ENCODE measurements around the gene SCAF1.

Gene SCAF1

DNA sequence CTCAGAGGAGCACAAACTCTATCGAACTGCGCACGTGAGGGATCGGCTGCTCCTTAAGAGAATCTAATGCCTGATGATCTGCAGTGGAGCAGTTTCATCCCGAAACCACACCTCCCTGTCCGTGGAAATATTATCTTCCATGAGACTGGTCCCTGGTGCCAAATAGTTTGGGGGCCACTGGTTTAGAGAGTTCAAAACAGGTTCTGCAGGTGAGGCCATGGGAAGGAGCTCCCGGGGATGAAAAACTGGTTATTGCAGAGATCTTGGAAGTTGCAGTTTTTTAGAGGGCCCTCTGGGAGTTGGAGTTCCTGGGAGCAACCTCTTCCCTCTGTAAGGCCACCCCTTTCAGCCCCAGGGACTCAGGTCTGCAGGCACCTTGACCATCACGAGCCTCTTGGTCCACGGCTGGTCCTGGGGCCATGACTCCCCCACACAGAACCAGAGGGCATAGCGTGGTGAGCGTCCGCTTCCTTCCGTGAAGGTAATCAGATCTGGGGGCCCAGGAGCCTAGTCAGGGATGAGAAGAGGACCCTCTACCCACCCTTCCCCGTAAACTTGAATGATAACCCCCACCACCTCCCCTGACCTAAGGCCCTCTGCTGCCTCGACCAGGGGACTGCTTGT, 18.4 kb downstream of the SCAF1 start:
- CTCF ChIA-PET = interaction anchor here (1.1 to 1.5 kb wide), 4 partner anchors 10 to 182 kb away, joined by 3 to 5 read pairs (median 3); no protein-coding TSS in a partner anchor
- Histone ChIP-seq H3K27me3 (replicated peaks in 2 of 5; ENCODE audit: control insufficient read depth in 4 of 5, insufficient read depth in 5 of 5, low read length in 4 of 5) (no peaks in the 10 kb centered on the region), H3K36me3 (ENCODE audit: control insufficient read depth in 4 of 4, insufficient read depth in 4 of 4, low read length in 3 of 4) (peaks cover 25 to 74% (median 59%) of the 10 kb centered on the region in 4 experiments), H3K4me1 (ENCODE audit: control extremely low read depth in 1 of 4, control insufficient read depth in 4 of 4, insufficient read depth in 4 of 4, low read length in 3 of 4) (peaks cover 0 to 21% (median 20%) of the 10 kb centered on the region in 4 experiments), H3K27ac (ENCODE audit: insufficient read depth in 1 of 2, low read depth in 1 of 2, low read length in 2 of 2, poor library complexity in 1 of 2, severe bottlenecking in 2 of 2) (no peak overlapping the region), H3K4me3 (ENCODE audit: control insufficient read depth in 1 of 7, extremely low read depth in 1 of 7, insufficient read depth in 4 of 7, low read depth in 2 of 7, low read length in 6 of 7) (no peak overlapping the region), H3K9me3 (ENCODE audit: control extremely low read depth in 1 of 5, control insufficient read depth in 4 of 5, insufficient read depth in 2 of 5, low read depth in 1 of 5, low read length in 4 of 5) (no peaks in the 10 kb centered on the region)
- WGBS (ENCODE audit: insufficient coverage) = 97% methylated on average over 7 of the region's 15 CpGs
- DNase-seq = no peak
- POLR2A ChIA-PET = no interaction called here

DNA sequence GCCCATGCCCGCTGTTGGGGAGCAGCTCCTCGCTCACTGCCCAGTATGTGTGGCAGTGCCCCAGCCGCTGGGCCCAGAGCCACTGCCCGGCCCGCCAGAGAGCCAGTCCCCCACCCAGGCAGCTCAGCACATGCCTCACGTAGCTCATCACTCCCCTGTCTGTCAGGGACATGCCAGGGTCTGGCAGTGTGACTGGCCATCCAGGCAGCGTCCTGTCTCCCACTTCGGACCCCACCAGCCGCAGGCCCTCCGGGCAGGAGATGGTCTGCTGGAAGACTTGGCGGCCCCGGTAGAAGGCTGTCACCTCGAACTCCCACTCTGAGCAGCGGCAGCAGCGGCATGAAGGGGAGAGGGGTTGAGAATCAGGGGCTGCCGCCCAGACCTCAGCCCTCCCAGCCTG, 20.0 kb downstream of the SCAF1 start:
- ChIA-PET POLR2A (no interaction called here), CTCF (interaction anchor here (1.0 to 1.3 kb wide), 4 partner anchors 9 to 19 kb away, joined by 3 read pairs; no protein-coding TSS in a partner anchor)
- DNase-seq = no peak
- H3K9me3 ChIP-seq (ENCODE audit: control extremely low read depth in 1 of 5, control insufficient read depth in 4 of 5, insufficient read depth in 2 of 5, low read depth in 1 of 5, low read length in 4 of 5) = no peaks in the 10 kb centered on the region
- peaks cover 17 to 61% (median 49%) of the 10 kb centered on the region in 4 experiments for H3K36me3 ChIP-seq (ENCODE audit: control insufficient read depth in 4 of 4, insufficient read depth in 4 of 4, low read length in 3 of 4)
- no peak overlapping the region for H3K4me3 ChIP-seq (ENCODE audit: control insufficient read depth in 1 of 7, extremely low read depth in 1 of 7, insufficient read depth in 4 of 7, low read depth in 2 of 7, low read length in 6 of 7)
- no peak overlapping the region for H3K27ac ChIP-seq (ENCODE audit: insufficient read depth in 1 of 2, low read depth in 1 of 2, low read length in 2 of 2, poor library complexity in 1 of 2, severe bottlenecking in 2 of 2)
- H3K27me3 ChIP-seq (replicated peaks in 2 of 5; ENCODE audit: control insufficient read depth in 4 of 5, insufficient read depth in 5 of 5, low read length in 4 of 5) = no peaks in the 10 kb centered on the region
- WGBS (ENCODE audit: insufficient coverage) = 95% methylated on average over 9 of the region's 16 CpGs
- H3K4me1 ChIP-seq (ENCODE audit: control extremely low read depth in 1 of 4, control insufficient read depth in 4 of 4, insufficient read depth in 4 of 4, low read length in 3 of 4) = peaks cover 3 to 33% (median 29%) of the 10 kb centered on the region in 4 experiments

DNA sequence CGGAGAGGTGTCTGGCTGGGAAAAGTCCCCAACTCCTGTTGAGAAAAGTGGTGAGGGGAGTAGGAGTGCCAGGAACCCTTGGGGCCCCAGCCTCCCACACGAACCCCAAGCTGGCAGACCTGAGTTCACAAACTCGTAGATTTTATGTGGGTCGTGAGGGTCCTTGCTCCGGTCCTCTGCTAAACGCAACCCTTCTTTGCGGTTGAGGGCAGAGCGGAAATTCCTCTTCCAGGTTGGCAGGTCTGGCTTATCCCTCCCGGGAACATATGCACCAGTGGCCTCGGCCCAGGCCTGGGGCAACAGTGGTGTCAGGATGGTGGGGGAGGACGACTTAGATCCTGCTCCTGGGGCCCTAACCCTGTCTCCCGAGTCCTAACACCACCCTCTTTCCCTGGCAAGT, 21.2 kb downstream of the SCAF1 start:
- H3K4me1 ChIP-seq (ENCODE audit: control extremely low read depth in 1 of 4, control insufficient read depth in 4 of 4, insufficient read depth in 4 of 4, low read length in 3 of 4) = peaks cover 3 to 34% (median 30%) of the 10 kb centered on the region in 4 experiments

DNA sequence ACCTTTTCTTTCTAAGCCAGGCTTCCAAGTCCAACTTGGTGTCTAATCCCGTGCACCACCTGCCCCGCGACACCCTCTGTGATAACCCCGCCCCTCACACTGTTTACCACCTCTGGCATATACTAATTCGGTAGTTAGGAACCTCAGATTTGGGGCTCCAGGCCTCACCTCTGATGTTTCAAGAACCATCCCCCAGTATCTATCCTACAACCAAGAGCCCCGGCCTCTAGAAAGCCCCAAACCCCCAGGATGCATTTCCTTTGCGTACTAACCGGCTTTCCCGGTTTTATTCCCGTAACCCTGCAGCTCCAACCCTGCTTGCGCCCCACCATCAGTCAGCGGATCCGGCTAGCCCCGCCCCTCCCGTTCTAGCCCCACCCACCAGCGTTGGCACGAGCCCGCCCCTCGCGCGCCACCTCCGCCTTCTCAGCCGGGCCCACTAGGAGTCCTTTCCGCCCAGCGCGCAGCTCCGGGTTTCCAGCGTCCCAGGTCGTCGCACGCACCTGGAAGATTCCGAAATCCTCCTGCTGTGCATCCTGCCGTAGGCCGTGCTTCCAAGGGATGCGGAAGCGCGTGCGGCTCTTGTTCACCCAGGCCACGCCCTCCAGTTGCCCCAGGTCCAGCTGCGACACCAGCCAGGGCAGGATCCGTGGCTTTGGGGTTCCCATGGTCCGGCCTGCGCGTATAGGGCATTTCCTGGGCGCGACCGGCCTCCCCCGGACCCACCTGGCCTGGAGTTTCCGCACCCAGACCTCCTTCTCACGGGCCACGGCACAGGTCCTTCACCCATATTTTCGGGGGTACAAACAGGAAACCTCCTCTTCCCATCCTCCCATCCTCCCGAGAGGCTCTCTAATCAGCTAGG, 22.4 kb downstream of the SCAF1 start:
- ChIA-PET POLR2A (interaction anchor here (0.5 to 2.5 kb wide), 5 partner anchors 12 to 1162 kb away, joined by 3 to 8 read pairs (median 5); partner anchors contain the start of genes RRAS and SCAF1), CTCF (interaction anchor here (1.2 to 2.7 kb wide), 5 partner anchors 9 to 94 kb away, joined by 3 to 10 read pairs (median 6); no protein-coding TSS in a partner anchor)

More for the DNA sequence above, 21.2 kb downstream of the SCAF1 start:
- H3K36me3 ChIP-seq (ENCODE audit: control insufficient read depth in 4 of 4, insufficient read depth in 4 of 4, low read length in 3 of 4) = peaks cover 14 to 49% (median 39%) of the 10 kb centered on the region in 4 experiments
- WGBS (ENCODE audit: insufficient coverage) = 97% methylated on average over 11 of the region's 12 CpGs
- no peaks in the 10 kb centered on the region for H3K9me3 ChIP-seq (ENCODE audit: control extremely low read depth in 1 of 5, control insufficient read depth in 4 of 5, insufficient read depth in 2 of 5, low read depth in 1 of 5, low read length in 4 of 5)
- H3K27ac ChIP-seq (ENCODE audit: insufficient read depth in 1 of 2, low read depth in 1 of 2, low read length in 2 of 2, poor library complexity in 1 of 2, severe bottlenecking in 2 of 2) = peak overlapping the region in 1 of 2 experiments; percentile 89
- H3K4me3 ChIP-seq (ENCODE audit: control insufficient read depth in 1 of 7, extremely low read depth in 1 of 7, insufficient read depth in 4 of 7, low read depth in 2 of 7, low read length in 6 of 7) = peak overlapping the region in 3 of 7 experiments; percentile 94 to 99 (median 98)
- DNase-seq = no peak
- no peaks in the 10 kb centered on the region for H3K27me3 ChIP-seq (replicated peaks in 2 of 5; ENCODE audit: control insufficient read depth in 4 of 5, insufficient read depth in 5 of 5, low read length in 4 of 5)
- POLR2A ChIA-PET = no interaction called here
- CTCF ChIA-PET = interaction anchor here (1.1 to 2.3 kb wide), 5 partner anchors 12 to 93 kb away, joined by 3 to 10 read pairs (median 3); no protein-coding TSS in a partner anchor

DNA sequence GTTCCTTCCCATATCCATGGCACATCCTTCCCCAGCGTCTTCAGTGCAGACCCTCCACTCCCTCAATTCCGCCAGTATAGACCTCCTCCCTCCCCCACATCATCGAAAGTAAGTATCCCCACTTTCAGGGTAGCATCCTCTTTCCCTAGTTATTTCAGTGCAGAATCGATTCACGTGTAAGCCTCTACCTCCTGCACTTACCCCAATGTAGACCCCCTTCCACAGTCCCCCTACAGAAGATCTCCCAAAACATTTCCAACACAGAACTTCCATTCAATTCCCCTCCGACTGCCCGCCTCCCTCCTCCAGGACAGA, 23.0 kb downstream of the SCAF1 start:
- ChIA-PET CTCF (interaction anchor here (1.0 to 2.7 kb wide), 4 partner anchors 8 to 22 kb away, joined by 3 to 10 read pairs (median 8); no protein-coding TSS in a partner anchor), POLR2A (interaction anchor here (1.4 to 2.5 kb wide), 4 partner anchors 11 to 69 kb away, joined by 3 to 8 read pairs (median 6); partner anchors contain the start of genes RRAS and SCAF1)
- Histone ChIP-seq H3K9me3 (ENCODE audit: control extremely low read depth in 1 of 5, control insufficient read depth in 4 of 5, insufficient read depth in 2 of 5, low read depth in 1 of 5, low read length in 4 of 5) (no peaks in the 10 kb centered on the region), H3K36me3 (ENCODE audit: control insufficient read depth in 4 of 4, insufficient read depth in 4 of 4, low read length in 3 of 4) (peaks cover 10 to 41% (median 27%) of the 10 kb centered on the region in 4 experiments), H3K27ac (ENCODE audit: insufficient read depth in 1 of 2, low read depth in 1 of 2, low read length in 2 of 2, poor library complexity in 1 of 2, severe bottlenecking in 2 of 2) (peak overlapping the region; percentile 55 to 89), H3K27me3 (replicated peaks in 2 of 5; ENCODE audit: control insufficient read depth in 4 of 5, insufficient read depth in 5 of 5, low read length in 4 of 5) (no peaks in the 10 kb centered on the region), H3K4me3 (ENCODE audit: control insufficient read depth in 1 of 7, extremely low read depth in 1 of 7, insufficient read depth in 4 of 7, low read depth in 2 of 7, low read length in 6 of 7) (peak overlapping the region; percentile 84 to 99 (median 96)), H3K4me1 (ENCODE audit: control extremely low read depth in 1 of 4, control insufficient read depth in 4 of 4, insufficient read depth in 4 of 4, low read length in 3 of 4) (peaks cover 3 to 34% (median 30%) of the 10 kb centered on the region in 4 experiments)
- WGBS (ENCODE audit: insufficient coverage) = 0% methylated on average over 7 of the region's 7 CpGs
- DNase-seq = no peak

More for the DNA sequence above, 22.4 kb downstream of the SCAF1 start:
- DNase-seq = peak; percentile 63 to 79 (median 78)
- H3K36me3 ChIP-seq (ENCODE audit: control insufficient read depth in 4 of 4, insufficient read depth in 4 of 4, low read length in 3 of 4) = peaks cover 10 to 41% (median 31%) of the 10 kb centered on the region in 4 experiments
- no peaks in the 10 kb centered on the region for H3K27me3 ChIP-seq (replicated peaks in 2 of 5; ENCODE audit: control insufficient read depth in 4 of 5, insufficient read depth in 5 of 5, low read length in 4 of 5)
- peak overlapping the region; percentile 84 to 99 (median 96) for H3K4me3 ChIP-seq (ENCODE audit: control insufficient read depth in 1 of 7, extremely low read depth in 1 of 7, insufficient read depth in 4 of 7, low read depth in 2 of 7, low read length in 6 of 7)
- H3K9me3 ChIP-seq (ENCODE audit: control extremely low read depth in 1 of 5, control insufficient read depth in 4 of 5, insufficient read depth in 2 of 5, low read depth in 1 of 5, low read length in 4 of 5) = no peaks in the 10 kb centered on the region
- H3K4me1 ChIP-seq (ENCODE audit: control extremely low read depth in 1 of 4, control insufficient read depth in 4 of 4, insufficient read depth in 4 of 4, low read length in 3 of 4) = peaks cover 3 to 34% (median 30%) of the 10 kb centered on the region in 4 experiments
- WGBS (ENCODE audit: insufficient coverage) = under 1% methylated on average over 53 of the region's 53 CpGs
- peak overlapping the region; percentile 55 to 89 for H3K27ac ChIP-seq (ENCODE audit: insufficient read depth in 1 of 2, low read depth in 1 of 2, low read length in 2 of 2, poor library complexity in 1 of 2, severe bottlenecking in 2 of 2)

DNA sequence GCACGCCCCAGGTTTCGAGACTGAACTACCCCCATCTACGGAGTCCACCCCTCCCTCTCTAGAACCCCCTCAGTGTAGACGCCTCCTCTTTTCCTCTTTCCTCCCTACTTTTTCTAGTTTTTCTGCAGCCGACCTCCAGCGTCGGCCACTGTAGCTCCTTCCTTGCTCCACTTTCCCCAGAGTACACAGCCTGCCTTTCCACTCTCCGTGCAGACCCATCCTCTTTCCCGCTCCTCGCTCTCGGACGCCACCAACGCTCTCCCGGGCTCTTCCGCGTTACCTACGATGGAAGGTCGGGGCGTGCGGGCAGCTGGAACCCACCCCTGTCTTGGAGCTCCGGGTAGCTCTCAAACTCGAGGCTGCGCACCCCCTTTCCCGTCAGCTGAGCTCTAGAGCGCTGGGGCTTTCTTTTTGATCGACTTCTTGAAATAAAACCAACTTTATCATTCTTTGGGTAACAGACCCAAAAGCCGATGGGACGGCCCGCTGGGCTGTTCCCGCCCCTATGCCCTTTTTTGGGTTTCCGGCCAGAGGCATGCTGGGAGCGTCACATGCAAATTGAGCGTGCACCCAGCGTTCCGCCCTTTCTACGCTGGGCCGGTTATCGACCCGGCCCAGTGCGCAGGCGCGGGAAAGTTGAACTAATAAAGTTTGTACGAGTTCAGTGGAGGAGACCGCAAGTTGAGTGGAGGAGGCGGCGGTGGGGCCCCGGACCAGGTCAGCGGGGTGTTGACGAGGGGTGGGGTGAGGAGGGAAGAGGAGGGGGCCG, 23.5 kb downstream of the SCAF1 start, which contains the start of the genes BCL2L12 and IRF3:
BCL2L12 (plus strand) TSS at position 583 of the 769 bp plus-strand sequence. CDS start 760 bp downstream, outside the sequence.
IRF3 (minus strand) TSS at position 507 of the 769 bp plus-strand sequence. CDS start 1,019 bp downstream, outside the sequence.
- ChIA-PET CTCF (interaction anchor here (1.0 to 2.7 kb wide), 3 partner anchors 8 to 22 kb away, joined by 3 to 10 read pairs (median 6); no protein-coding TSS in a partner anchor), POLR2A (interaction anchor here (1.4 to 2.5 kb wide), 3 partner anchors 11 to 25 kb away, joined by 5 to 8 read pairs (median 7); partner anchors contain the start of genes RRAS and SCAF1)
- Histone ChIP-seq H3K27ac (ENCODE audit: insufficient read depth in 1 of 2, low read depth in 1 of 2, low read length in 2 of 2, poor library complexity in 1 of 2, severe bottlenecking in 2 of 2) (peak within 1 kb of the TSS; percentile 61 to 89), H3K36me3 (ENCODE audit: control insufficient read depth in 4 of 4, insufficient read depth in 4 of 4, low read length in 3 of 4) (peaks cover 10 to 39% (median 23%) of the 10 kb centered on the region in 4 experiments), H3K4me1 (ENCODE audit: control extremely low read depth in 1 of 4, control insufficient read depth in 4 of 4, insufficient read depth in 4 of 4, low read length in 3 of 4) (peaks cover 3 to 34% (median 30%) of the 10 kb centered on the region in 4 experiments), H3K9me3 (ENCODE audit: control extremely low read depth in 1 of 5, control insufficient read depth in 4 of 5, insufficient read depth in 2 of 5, low read depth in 1 of 5, low read length in 4 of 5) (no peaks in the 10 kb centered on the region), H3K4me3 (ENCODE audit: control insufficient read depth in 1 of 7, extremely low read depth in 1 of 7, insufficient read depth in 4 of 7, low read depth in 2 of 7, low read length in 6 of 7) (peak within 1 kb of the TSS; percentile 84 to 99 (median 96)), H3K27me3 (replicated peaks in 2 of 5; ENCODE audit: control insufficient read depth in 4 of 5, insufficient read depth in 5 of 5, low read length in 4 of 5) (no peaks in the 10 kb centered on the region)
- DNase-seq = peak; percentile 95 to 98 (median 97)
- under 1% methylated on average over 43 of the region's 50 CpGs for WGBS (ENCODE audit: insufficient coverage)
